Measurements from ENCODE around the gene LRBA. TPM values are rescaled to one million over a fixed set of nuclear protein-coding genes. Genes with fewer than 3 reads are reported as not detected.
"Not testable (repeated sequence)": the region's sequence is repeated elsewhere in the genome, so short reads cannot be mapped to it uniquely, and the experiment has no call there.

The LRBA gene
- total and polyA plus RNA-seq, 3 donors from 2014 or later, result 24.6 to 61.1 (median 60.8) TPM

DNA sequence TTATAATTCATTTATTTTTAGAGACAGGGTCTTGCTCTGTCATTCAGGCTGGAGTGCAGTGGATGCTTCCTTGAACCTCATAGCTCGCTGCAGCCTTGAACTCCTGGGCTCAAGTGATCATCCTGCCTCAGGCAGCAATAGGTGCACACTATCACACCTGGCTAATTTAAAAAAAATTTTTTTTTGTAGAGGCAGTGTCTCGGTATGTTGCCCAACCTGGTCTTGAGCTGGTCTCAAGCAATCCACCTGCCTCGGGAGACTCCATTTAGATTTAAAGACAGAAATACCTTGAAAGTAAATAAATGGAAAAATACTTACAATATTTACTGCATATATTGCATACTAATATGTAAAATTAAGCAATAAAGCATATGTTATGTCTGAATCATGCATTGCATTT is 473.4 kb downstream of the LRBA start:
- Histone ChIP-seq H3K36me3 (ENCODE audit: low read depth, missing control alignments) (no peaks in the 10 kb centered on the region), H3K4me3 (no peak overlapping the region), H3K9me3 (no peaks in the 10 kb centered on the region), H3K4me1 (no peaks in the 10 kb centered on the region), H3K27me3 (no peaks in the 10 kb centered on the region), H3K27ac (no peak overlapping the region)
- intact Hi-C loops (cut with DNase I; ENCODE audit: low total_unique reads), result no loop called here
- WGBS, 2 donors, result 89 to 96% methylated on average over 3 of the region's 3 CpGs
- no peak for DNase-seq
- TF ChIP-seq POLR2A (IDR thresholded peaks at IDR 0.05), result no peak
- no peak for TF ChIP-seq CTCF (IDR thresholded peaks at IDR 0.05)

DNA sequence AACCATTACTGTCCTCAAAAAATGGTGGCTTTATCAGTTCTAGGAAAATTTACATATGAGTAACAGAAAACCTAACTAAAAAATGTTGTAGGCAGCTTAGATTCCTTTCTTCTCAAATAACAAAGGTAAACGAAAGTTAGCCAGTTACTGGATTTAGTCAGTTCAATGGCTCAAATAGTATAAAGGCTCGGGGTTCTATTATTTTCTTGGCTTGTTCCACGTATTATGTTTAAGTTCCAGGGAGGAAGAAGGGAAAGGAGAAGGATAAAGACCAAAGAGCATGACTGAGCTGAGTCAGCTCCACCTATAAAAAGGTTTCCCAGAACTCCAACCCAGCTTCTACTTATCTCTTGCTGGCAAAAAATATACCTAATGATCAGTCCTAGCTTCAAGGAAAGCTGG is 474.1 kb downstream of the LRBA start:
- intact Hi-C loops (cut with DNase I; ENCODE audit: low total_unique reads), result no loop called here
- no peaks in the 10 kb centered on the region for H3K27me3 ChIP-seq
- H3K36me3 ChIP-seq (ENCODE audit: low read depth, missing control alignments), result no peaks in the 10 kb centered on the region
- no peaks in the 10 kb centered on the region for H3K9me3 ChIP-seq
- WGBS, 2 donors, result 87 to 92% methylated on average over 3 of the region's 3 CpGs
- no peaks in the 10 kb centered on the region for H3K4me1 ChIP-seq
- no peak for DNase-seq
- TF ChIP-seq CTCF (IDR thresholded peaks at IDR 0.05), result no peak
- TF ChIP-seq POLR2A (IDR thresholded peaks at IDR 0.05), result no peak
- H3K4me3 ChIP-seq, result no peak overlapping the region
- no peak overlapping the region for H3K27ac ChIP-seq

DNA sequence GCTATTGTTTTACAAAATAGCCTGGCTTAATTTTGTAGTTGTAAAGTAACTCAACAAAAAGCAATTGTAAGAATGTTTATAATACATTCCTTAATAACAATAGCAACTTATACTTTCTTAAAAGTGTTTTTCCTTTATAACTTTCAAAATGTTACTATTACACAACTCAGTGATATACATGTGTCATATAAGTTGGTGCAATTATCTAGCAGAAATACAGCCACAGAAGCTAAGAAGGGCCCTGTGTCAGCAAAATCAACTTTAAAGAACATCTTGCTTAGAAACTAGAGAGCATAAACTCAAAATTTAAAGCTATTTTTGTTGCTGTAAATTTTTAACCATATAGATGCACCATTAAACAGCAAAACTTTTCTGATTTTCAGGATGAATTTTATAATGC is 474.5 kb downstream of the LRBA start:
- Histone ChIP-seq H3K27me3 (no peaks in the 10 kb centered on the region), H3K36me3 (ENCODE audit: low read depth, missing control alignments) (no peaks in the 10 kb centered on the region), H3K4me1 (no peaks in the 10 kb centered on the region), H3K27ac (no peak overlapping the region), H3K9me3 (no peaks in the 10 kb centered on the region), H3K4me3 (no peak overlapping the region)
- no peak for TF ChIP-seq CTCF (IDR thresholded peaks at IDR 0.05)
- no peak for TF ChIP-seq POLR2A (IDR thresholded peaks at IDR 0.05)
- no peak for DNase-seq
- intact Hi-C loops (cut with DNase I; ENCODE audit: low total_unique reads), result no loop called here

- WGBS, 2 donors, result 86 to 91% methylated on average over 3 of the region's 3 CpGs
- H3K4me3 ChIP-seq; H3K4me1 ChIP-seq; H3K36me3 ChIP-seq (ENCODE audit: low read depth, missing control alignments); H3K9me3 ChIP-seq; H3K27ac ChIP-seq; DNase-seq; H3K27me3 ChIP-seq; intact Hi-C loops (cut with DNase I; ENCODE audit: low total_unique reads): not testable (repeated sequence)
Measured at GRCh38 chr4:150537911-150538310, 477.2 kb downstream of the LRBA start.

- no peaks in the 10 kb centered on the region for H3K4me1 ChIP-seq
- intact Hi-C loops (cut with DNase I; ENCODE audit: low total_unique reads), result no loop called here
- no peaks in the 10 kb centered on the region for H3K27me3 ChIP-seq
- H3K4me3 ChIP-seq, result no peak overlapping the region
- no peak for DNase-seq
- no peak for TF ChIP-seq POLR2A (IDR thresholded peaks at IDR 0.05)
- no peak for TF ChIP-seq CTCF (IDR thresholded peaks at IDR 0.05)
- no peaks in the 10 kb centered on the region for H3K9me3 ChIP-seq
- no peak overlapping the region for H3K27ac ChIP-seq
- H3K36me3 ChIP-seq (ENCODE audit: low read depth, missing control alignments), result no peaks in the 10 kb centered on the region
Measured at GRCh38 chr4:150534818-150535217, 480.3 kb downstream of the LRBA start.

Data from testis (tissue), 3 donors.